Measurements from ENCODE around the gene SYAP1.

DNA sequence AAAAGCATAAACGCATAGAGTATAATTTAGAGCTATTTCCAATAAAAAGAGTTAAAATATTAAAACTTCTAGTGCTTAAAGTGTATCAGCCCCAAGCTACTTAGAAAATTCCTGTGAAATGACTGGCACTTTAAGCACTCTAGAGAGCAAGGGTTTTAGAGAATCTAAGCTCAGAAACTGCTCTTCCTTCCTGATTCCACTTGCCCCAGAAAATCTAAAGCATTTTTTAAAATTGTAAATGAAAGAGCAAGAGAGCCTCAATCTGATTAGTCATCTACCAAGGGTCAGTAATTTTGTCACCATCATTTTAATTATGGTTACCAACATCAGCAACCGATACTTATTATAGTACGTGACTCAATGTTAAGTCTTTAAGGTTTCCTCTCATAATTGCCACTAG, 31.9 kb upstream of the SYAP1 start:
- TF ChIP-seq POLR2A (IDR thresholded peaks at IDR 0.05) (no peak), POLR2AphosphoS5 (IDR thresholded peaks at IDR 0.05) (no peak)
- TF ChIP-seq, protein P1, sequence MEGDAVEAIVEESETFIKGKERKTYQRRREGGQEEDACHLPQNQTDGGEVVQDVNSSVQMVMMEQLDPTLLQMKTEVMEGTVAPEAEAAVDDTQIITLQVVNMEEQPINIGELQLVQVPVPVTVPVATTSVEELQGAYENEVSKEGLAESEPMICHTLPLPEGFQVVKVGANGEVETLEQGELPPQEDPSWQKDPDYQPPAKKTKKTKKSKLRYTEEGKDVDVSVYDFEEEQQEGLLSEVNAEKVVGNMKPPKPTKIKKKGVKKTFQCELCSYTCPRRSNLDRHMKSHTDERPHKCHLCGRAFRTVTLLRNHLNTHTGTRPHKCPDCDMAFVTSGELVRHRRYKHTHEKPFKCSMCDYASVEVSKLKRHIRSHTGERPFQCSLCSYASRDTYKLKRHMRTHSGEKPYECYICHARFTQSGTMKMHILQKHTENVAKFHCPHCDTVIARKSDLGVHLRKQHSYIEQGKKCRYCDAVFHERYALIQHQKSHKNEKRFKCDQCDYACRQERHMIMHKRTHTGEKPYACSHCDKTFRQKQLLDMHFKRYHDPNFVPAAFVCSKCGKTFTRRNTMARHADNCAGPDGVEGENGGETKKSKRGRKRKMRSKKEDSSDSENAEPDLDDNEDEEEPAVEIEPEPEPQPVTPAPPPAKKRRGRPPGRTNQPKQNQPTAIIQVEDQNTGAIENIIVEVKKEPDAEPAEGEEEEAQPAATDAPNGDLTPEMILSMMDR (IDR thresholded peaks at IDR 0.05) = no peak
